HG03439 (cell line): ENCODE measurements around the gene GPR18.
A peak's percentile ranks its signal among the peaks of the same experiment; 100 is the strongest.
"Not testable (repeated sequence)": the region's sequence is repeated elsewhere in the genome, so short reads cannot be mapped to it uniquely, and the experiment has no call there.

ENCODE experiments used
- ATAC-seq: cut with Tn5 transposase; IDR thresholded peaks from one replicate; pipeline ENCODE4 v1.9.1; 2021; ENCODE audit warnings: mild to moderate bottlenecking, moderate library complexity; ENCODE audit not compliant: unreplicated experiment

The GPR18 gene

GRCh38 chr13:99268822-99269221 is 10.6 kb upstream of the GPR18 start:
- no peak for ATAC-seq

GRCh38 chr13:99267927-99268326 is 9.7 kb upstream of the GPR18 start:
- ATAC-seq, result no peak

- ATAC-seq, result no peak
Measured at GRCh38 chr13:99266827-99267226, 8.6 kb upstream of the GPR18 start.

- no peak for ATAC-seq
Measured at GRCh38 chr13:99265821-99266426, 7.7 kb upstream of the GPR18 start.

- no peak for ATAC-seq
Measured at GRCh38 chr13:99265162-99265800, 7.1 kb upstream of the GPR18 start.

GRCh38 chr13:99264051-99264450 is 5.9 kb upstream of the GPR18 start:
- no peak for ATAC-seq

- ATAC-seq, result no peak
Measured at GRCh38 chr13:99263126-99263785, 5.1 kb upstream of the GPR18 start.

GRCh38 chr13:99261059-99261458 is 2.9 kb upstream of the GPR18 start:
- ATAC-seq, result no peak

- no peak for ATAC-seq
Measured at GRCh38 chr13:99260216-99260615, 2.0 kb upstream of the GPR18 start.

GRCh38 chr13:99258946-99259345 is 767 bp upstream of the GPR18 start:
- peak; percentile 47 for ATAC-seq

GRCh38 chr13:99257291-99257690 is 888 bp downstream of the GPR18 start:
- no peak for ATAC-seq

GRCh38 chr13:99256709-99257108 is 1.5 kb downstream of the GPR18 start:
- no peak for ATAC-seq

GRCh38 chr13:99256283-99256682 is 1.9 kb downstream of the GPR18 start:
- no peak for ATAC-seq

- ATAC-seq, result no peak
Measured at GRCh38 chr13:99255271-99255670, 2.9 kb downstream of the GPR18 start.

GRCh38 chr13:99254830-99255229 is 3.3 kb downstream of the GPR18 start:
- no peak for ATAC-seq

- no peak for ATAC-seq
Measured at GRCh38 chr13:99251921-99252320, 6.3 kb downstream of the GPR18 start.

GRCh38 chr13:99250982-99251825 is 7.0 kb downstream of the GPR18 start:
- no peak for ATAC-seq

- not testable (repeated sequence) for ATAC-seq
Measured at GRCh38 chr13:99249606-99250005, 8.6 kb downstream of the GPR18 start.

GRCh38 chr13:99249178-99249577 is 9.0 kb downstream of the GPR18 start:
- not testable (repeated sequence) for ATAC-seq

GRCh38 chr13:99246100-99246499 is 12.1 kb downstream of the GPR18 start:
- no peak for ATAC-seq

- ATAC-seq, result no peak
Measured at GRCh38 chr13:99237981-99238662, 20.1 kb downstream of the GPR18 start.
